T-helper 9 cell (primary cell): ENCODE measurements around the gene ZMYND8.

ENCODE experiments used
- DNase-seq: peaks from one replicate; pipeline ENCODE4 v3.0.0-alpha.2; 2020

ZMYND8 gene

DNA sequence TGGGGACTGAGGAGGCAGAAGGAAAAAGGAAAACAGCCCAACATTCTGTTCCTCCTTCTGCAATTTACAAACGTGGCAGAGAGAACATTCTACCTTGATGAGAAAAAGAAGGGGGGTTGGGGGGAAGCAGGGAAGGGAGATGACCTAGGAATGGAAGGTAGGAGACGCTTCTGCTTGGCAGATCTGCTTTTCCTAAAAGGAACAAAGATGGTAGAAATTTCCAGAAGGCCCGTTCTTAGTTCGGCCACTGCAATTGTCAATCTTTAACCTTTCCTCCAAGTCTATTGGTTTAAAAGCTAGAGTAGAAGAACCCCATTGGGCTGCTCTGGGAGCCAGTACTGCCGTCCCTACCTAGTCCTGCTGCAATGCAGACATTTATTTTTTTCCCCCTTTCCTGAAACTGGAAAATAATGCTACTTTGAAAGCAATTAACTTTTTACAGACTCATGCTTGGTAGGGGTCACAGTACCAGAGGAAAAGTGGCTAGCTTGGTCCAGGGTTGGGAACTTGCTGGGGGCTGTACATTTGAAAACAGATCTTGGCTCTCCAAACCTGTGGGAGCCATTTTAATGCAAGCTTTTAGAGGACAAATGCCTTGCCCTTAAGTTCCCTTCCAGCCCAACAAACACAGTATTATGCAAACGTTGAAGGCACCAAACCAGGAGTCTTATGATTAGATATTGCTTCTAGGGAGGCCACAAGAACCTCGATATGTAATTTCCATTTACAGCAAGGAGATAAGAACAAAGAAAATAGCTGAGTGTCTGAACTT is 2.6 kb downstream of the ZMYND8 start:
- DNase-seq: no peak

DNA sequence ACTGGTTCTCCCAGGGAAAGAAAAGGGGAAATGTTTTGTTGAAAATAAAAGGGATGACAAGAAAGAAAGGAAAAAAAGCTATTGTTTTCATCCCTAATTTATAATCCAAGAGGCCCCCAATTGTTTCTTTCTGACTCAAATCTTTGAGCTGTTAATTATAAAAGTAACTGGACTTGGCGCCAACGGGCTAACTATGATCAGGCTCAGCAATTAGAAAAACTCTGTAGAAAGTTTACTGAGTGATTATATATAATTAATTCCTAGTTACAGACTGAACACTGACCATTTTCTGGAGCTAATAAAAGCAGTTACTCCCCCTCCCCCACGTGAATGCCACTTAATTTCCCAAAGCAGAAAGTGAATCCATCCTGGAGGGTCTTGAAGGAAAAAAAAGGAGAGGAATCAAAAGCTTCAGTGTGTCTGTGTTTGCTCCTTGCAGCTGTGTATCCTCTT is 3.2 kb downstream of the ZMYND8 start:
- no peak for DNase-seq

DNA sequence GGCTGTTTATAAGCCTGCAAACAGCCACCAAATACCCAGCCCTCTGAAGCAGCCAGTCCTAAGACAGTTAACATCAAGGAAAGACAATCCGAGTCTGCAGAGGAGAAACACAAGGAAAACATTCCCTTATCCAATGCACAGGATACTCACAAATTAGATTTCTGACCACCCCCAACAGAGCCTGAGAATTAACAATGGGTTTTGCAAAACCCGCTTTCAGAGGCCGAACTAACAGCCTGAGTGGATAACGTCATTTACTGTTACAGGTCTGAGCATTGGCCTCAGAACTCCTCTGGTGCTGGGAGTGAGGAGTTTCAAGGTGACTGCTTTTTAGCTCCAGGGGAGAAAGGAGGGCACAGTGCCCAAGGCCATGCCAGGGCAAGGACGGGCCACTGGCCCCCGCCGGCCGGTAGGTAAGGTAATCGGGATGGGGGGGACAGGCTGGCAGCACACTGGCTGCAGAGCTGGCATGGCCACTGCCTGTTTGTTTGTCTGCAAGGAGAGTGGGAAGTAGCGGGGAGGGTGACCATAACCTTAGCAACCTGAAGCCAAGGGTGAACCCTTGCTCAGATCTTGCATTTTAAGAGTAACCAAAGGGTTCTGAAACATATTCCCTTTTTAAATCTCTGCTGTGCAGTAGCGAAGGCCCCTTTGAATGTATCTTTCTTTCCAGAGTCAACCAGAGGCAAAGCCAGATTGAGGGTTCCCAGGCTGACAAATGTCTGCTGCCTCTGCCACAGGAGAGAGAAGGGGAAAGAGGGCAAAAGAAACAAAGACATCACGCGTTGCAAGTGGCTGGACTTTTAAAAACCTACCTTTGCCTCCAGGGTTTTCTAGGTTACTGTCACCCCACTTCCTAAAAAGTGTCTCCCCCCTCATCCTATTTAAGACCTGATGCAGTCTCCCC is 3.9 kb downstream of the ZMYND8 start:
- no peak for DNase-seq

DNA sequence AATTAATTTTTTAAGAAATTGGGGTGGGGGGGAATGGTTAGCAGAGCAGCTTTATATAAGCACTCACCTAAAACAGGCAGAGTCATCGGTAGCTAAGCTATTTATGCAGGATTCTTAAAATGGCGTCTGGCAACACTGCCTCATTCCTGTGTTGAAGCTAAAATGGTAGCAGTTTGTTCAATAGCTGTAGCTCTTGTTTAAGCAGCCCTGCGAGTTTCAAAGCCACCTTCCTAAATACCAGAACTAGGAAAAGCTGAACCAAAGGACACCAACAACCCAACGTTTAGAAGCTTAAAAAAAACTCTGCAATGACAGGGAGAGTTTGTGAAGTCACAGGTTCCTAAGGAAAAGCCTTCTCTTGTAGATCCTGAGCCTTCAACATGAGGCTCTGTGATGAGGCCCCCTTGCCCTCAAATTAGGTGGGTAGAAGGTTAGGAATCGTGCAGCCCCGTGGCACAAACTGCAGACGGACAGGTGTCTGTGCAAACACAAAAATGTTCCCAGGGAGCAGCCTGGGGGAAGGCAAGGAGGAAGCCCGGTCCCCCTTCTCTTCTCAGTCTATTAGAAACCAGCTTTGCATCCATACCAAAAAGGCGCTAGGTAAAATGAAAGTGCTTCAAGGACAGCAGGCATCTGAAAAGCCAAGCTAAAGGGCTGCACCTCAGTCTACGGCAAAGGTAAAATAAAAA is 4.7 kb downstream of the ZMYND8 start:
- no peak for DNase-seq

DNA sequence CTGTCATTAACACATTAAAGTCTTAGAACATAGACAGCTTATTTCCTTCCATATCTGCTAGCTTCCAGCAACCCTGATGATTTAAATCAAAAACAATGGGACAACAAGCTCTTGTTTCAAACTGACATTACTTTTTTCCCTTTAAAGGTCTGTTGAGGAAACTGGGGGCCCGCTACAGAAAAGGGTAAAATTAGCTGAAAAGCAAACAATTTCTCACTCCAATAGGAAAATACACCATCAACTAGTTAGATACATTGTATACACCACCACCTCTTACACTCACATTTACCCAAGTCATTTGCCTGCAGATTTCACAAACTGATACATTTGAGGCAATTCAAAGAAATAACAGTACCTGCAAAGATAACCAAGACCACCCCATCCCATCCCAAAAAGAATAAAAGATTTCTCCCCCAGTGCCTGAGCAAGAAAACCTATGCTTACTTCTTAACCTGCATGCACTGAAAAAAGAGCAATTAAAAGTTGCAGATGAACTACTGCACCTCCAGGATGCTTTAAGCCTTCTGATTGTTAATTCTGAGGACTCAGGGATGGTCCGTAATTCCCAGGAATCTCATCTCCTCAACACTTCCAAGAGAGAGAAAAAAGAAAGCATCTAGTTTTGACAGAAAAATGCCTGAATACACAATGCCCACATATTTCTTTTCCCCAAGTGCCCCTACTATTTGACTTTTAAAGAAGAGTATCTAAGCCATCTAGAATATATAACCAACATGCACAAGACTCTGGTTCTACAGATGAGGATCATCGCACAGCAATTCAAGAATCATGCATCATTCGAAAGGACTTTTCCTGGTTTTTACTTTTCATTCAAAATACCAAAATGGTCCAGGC is 5.6 kb downstream of the ZMYND8 start:
- no peak for DNase-seq

DNA sequence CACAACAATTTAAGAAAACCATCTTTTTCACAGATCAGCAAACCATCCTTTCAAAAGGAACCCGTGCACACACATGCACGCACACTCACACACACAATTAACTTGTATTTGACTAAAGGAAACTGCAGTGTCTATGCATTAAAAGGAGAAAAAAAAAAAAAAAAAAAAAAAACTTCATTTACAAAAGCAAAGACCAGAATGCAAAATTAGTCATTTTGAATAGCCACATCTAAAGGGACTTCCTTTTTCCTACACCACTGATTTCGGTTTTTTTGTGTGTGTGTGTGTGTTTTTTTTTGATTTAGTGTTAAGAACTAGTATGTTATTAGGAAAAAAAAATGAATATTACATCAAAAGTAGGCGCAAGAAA is 6.3 kb downstream of the ZMYND8 start:
- DNase-seq: no peak

DNA sequence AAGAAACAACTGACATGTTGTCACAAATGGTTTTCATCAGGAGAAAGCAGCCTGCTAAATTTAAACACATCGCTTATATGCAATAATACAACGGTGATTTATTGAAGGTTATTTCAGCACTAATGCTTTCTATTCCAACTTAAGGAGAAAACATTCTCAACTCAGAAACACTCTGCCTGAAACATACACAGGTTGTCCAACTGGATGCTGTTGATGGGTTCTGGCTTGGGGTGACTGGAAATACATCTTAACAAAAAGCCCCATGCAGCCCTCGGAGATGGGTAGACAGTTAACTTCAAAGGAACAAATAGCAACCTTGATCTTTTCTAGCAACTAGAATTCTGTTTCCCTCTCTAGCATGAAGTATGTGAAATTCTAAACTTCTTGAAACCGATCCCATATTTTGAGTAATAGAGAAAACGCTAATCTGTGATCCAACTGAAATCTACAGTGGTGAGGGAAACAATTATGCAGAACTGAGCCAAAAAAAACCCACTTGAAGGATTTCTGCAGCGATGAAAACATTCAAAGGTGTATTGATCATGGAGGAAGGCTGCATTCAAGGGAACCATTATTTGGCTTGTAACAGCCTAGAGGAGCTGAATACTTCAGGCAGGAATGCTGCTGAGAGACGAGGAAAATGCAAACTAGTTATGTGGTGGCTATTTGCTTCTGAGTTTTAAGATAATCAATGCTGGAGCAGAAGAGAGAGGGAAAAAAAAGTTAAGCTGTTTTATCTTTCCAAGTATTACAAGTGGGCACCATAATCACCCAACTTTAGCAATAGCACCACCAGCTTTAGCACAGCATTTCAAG is 6.9 kb downstream of the ZMYND8 start:
- DNase-seq: no peak

DNA sequence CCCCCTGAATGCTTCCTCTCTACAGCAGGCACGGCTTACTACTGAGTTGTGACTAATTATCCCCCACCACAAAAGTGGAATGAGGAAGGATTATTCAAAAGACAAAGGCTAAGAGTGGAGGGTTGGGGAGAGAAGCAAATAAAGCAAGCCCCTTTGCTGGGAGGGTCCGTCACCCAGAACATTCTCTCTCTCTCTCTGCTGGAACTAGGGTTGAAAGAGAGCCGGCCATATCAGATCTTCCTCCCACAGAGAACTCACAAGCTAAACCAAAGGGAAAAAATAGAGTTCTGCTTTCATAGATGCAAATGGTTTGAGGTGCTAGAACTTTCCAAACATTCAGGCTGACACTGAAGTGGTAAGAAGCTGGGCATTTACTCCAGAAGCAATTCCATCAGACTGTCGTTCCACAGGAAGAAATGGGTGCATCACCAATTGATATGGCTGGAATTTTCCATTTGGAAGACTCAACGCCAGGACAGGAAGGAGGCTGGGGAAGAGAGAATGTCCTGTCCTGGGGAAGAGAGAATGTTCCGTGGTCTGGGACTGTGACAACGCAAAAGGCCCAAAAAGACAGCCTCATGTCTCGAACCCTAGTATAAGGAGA is 7.9 kb downstream of the ZMYND8 start:
- no peak for DNase-seq

DNA sequence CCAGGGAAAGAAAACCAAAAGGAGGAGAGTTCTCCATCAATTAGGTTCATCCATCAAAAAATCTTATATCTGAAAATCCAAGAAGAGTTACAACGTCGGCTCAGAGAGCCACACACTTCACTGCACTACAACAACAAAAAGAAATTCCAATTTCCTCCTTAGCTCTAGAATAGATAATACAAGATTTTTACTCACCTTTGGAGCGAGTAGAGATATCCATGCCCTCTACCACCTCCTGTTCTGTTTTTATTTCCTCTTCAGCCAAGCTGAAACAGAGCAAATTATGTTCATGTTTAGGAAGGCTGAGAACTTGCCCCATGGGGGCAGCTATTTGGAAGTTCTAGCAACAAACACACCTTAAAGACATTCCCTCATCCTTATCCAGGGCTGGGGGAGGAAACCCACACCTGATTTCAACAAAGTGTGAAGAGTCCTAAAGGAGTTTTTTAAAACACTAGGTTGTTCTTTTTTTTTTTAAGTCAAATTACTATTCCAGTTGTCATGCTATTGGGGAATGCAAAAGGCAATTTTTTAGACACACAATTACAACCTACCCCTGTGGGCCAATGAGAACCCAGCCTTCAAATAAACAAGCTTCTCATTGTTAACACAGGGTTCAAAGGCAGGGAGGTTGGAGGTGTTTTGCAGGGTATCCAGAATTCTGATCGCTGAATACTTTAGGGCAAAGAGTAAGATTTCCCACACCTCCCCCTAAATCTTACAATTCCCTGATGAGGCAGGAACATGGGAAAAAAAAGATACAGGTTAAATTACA is 8.7 kb downstream of the ZMYND8 start:
- no peak for DNase-seq

DNA sequence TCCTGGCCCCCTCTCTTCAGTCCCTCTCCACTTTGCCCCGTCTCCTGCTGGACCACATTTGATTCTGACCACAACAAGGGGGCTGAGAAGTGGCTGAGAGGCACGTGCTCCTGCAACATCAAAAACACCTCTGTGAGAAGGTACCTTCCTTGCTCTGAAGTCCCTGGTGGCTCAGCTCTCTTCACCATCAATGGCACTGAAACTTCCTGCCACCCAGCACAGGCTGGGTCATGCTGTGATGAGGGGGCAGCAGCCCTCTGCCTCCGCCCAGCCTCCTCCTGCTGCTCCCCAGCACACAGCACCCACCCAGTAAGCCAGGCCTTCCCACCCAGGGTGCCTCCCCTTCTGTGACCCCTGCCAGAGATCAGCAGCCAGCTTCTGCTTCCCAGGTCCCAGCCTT is 10.3 kb downstream of the ZMYND8 start:
- DNase-seq: no peak

DNA sequence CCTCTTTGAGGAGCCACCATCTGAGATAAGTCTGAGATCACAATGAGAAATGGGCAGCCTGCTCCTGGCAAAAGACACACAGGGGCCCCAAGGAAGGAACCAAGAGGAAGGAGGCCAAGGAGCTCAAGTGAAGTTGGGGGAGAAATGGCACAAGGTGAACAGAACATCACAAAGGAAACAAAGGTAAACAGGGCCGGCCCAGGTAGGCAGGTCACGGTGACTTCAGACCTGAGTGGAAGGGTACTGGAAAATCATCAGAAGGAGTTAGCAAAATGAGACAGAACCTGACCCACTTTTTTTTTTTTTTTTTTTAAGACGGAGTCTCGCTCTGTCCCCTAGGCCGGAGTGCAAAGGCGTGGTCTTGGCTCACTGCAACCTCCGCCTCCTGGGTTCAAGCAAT is 11.3 kb downstream of the ZMYND8 start:
- no peak for DNase-seq

DNA sequence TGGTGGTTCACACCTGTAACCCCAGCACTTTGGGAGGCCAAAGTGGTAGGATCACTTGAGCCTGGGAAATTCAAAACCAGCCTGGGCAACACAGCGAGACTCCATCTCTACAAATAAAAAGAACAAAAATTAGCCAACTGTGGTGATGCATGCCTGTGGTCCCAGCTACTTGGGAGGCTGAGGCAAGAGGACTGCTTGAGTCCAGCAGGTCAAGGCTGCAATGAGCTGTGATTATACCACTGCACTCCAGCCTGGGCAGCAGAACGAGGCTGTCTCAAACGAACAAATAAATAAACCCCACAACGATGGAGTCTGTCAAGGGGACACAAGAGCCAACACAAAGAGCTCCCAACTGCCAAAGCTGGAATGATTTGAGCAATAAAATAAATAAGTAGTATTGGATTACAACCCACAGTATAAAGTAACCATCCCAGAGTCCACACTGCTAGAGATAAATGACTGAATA is 13.5 kb downstream of the ZMYND8 start:
- no peak for DNase-seq

DNA sequence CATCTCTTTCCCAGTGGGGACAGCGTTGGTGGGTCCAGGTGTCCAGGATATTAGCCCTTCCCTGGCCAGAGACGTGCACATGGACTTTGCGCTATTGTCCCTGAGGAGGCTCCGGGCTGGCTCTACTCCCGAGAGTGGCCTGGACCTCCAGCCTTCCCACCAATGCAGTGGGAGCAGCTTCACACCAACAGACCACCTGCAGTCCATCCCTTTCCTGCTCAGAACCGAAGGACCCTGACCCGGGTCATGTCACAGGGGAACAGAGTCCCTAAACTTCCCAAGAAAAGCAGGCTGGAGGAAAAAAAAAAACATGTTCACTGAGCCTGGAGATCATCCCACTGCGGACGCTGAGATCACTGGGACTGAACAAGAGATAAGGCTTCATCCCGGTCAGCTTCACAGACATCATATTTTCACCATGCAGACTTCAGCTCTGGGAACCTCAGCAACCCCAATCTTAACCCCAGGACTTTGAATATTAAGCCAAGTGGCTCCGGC is 18.3 kb downstream of the ZMYND8 start:
- no peak for DNase-seq

DNA sequence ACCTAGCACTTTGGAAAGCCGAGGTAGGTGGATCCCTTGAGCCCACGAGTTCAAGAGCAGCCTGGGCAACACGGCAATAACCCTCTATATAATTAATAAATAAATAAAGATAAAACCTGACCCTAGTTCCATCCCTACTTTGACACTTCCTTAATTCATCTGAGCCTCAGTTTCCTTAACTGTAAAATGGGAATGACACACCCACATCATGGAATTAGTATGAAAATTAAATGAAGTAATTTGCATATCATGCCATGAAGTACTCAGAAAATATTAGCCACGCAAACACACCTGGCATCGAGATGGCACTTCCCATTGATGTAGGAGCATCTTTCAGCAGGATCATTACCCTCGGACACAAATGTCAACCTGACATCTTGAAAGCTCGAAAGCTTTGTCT is 19.1 kb downstream of the ZMYND8 start:
- DNase-seq: no peak

DNA sequence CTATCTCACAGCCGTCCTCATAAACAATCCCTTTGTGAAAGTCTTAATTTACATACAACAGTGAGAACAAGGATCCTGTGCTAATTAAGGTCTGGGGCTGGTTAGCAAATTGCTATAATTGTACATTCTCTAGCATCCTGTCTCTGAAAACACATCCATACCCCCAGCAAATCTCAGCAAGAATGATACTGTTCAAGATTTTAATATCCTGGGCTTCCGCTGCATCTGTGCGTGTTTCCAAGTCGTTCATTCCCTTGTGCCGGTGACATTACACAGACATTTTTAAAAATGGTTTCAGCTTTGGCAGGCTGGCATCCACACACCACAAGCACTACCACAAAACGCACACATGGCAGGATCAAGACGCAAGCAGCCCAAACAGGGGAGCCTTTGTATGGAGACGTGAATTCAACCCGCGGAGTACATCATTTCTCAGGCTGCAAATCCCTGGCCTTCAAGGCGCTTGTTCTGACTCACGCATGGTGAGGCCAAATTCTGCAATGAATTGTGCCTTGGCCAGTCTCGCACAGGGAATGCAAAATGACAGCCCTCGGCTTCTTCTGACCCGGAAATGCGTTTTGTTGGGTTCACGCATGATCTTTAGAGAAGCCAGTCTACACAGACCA is 20.3 kb downstream of the ZMYND8 start:
- no peak for DNase-seq

DNA sequence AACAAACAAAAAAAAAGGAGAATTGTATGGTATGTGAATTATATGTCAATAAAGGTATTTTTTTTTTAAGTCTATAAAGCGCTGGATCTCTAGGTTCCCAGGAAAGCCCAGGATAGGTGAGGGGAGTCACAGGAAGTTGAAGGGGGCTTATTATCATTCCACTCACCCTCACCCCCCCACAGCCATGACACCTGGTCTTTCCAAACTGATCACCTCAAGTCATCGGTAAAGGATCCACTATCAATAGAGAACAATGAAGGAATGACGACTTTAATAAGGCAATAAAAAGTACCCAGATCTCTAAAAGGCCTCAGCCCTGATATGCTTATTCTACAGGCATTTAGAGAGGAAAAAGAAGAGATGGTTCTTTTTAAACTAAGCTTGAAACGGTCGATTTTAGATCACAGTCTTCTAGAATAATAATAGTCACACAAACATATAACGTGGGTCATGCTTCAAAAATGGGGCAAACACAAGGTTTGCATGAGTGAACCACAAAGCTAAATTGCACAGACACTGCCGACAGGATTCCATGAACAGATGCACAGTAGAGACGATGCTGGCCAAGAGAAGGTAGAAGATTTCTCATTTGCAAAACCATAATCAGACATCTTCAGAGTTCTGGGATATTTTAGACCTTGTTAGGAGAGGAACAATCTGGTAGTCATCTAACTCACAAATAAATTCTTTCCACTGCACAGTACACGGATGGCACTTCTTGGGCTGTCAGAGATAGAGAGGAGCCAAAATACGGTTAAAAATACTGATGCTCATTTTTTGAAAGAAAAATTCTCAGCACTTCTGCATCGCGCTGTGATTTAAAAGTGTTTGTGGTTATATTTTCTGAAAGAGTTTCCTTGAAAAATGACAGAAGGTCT is 21.0 kb downstream of the ZMYND8 start:
- no peak for DNase-seq

DNA sequence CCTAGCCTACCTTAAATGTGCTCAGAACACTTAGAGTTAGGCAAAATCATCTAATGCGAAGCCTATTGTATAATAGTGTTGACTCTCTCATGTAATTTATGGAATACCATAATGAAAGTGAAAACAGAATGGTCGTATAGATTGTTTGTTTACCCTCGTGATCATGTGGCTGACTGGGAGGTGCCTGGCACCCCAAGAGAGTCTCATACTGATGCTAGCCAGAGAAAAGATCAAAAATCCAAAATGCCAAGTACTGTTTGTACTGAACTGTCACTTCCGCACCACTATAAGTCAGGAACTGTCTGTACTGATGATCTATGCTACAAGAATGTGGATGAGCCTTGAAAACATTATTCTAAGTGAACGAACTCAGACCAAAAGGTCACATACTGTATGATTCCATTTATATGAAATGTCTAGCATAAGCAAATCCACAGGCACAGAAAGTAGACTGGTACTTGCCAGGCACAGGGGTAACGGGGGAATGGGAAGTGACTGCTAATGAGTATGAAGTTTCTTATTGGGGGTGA is 22.4 kb downstream of the ZMYND8 start:
- DNase-seq: no peak
